Epithelial cell of prostate (primary cell): ENCODE measurements around the gene NOCT.
"Not testable (repeated sequence)": the region's sequence is repeated elsewhere in the genome, so short reads cannot be mapped to it uniquely, and the experiment has no call there.

ENCODE experiments used
- DNase-seq: peaks from one replicate; pipeline ENCODE4 v3.0.0-alpha.2; 2011; ENCODE audit warnings: low read depth, low spot score
- H3K27ac ChIP-seq: fragments of 450-650 bp; 2 replicates; pipeline ENCODE4 v1.5.1; 2017; ENCODE audit warnings: mild to moderate bottlenecking

Gene NOCT

DNA sequence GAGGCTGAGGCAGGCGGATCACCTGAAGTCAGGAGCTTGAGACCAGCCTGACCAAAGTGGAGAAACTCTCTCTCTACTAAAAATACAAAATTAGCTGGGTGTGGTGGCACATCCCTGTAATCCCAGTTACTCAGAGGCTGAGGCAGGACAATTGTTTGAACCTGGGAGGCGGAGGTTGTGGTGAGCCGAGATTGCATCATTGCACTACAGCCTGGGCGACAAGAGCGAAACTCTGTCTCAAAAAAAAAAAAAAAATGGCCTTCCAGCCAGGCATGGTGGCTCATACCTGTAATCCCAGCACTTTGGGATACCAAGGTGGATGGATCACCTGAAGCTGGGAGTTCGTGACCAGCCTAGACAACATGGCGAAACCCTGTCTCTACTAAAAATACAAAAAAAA, 7.3 kb upstream of the NOCT start:
- DNase-seq: not testable (repeated sequence)
- H3K27ac ChIP-seq: peak overlapping the region; percentile 54

DNA sequence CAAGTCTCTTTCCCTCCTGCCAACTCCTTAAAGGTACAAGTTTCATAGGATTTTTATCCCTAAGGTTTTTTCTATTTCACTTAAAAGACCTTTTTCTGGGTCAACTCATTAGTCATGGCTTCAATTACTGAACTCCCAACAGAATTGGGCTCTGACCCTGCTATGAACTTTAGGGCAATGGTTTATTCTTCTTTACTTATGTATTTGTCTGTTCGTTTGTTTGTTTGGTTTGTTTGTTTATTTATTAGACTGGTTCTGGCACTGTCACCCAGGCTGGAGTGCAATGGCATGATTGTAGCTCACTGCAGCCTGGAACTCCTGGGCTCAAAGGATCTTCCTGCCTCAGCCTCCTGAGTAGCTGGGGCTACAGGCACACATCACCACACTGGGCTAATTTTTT, 5.9 kb upstream of the NOCT start:
- H3K27ac ChIP-seq: no peak overlapping the region
- DNase-seq: no peak

DNA sequence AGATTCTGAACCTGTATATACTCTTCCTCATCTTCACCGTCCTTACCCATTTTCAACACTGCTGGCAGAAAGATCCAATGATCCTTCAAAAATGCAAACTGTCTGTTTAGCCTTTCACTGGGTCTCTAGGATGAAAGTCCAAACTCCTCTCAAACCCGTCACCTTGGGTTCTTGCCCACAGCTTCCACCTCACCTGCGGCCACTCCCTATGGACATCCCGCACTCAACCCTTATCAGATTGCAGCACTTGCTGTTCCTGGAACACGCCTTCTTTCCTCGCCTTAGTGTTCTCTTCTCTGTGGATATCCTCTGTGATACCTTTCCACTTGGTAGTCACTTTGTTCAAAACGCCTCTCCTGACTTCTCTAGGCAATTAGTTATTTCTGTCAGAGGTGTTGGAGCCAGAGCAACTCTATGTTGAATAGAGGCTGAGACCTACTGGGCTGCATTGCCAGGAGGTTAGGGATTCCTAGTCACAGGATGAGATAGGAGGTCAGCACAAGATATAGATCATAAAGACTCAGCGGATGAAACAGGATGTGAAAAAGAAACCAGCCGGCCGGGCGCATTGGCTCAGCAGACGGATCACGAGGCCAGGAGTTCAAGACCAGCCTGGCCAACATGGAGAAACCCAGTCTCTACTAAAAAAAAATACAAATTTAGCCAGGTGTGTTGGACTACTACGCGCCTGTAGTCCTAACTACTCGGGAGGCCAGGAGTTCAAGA, 4.2 kb upstream of the NOCT start:
- H3K27ac ChIP-seq: no peak overlapping the region
- no peak for DNase-seq

DNA sequence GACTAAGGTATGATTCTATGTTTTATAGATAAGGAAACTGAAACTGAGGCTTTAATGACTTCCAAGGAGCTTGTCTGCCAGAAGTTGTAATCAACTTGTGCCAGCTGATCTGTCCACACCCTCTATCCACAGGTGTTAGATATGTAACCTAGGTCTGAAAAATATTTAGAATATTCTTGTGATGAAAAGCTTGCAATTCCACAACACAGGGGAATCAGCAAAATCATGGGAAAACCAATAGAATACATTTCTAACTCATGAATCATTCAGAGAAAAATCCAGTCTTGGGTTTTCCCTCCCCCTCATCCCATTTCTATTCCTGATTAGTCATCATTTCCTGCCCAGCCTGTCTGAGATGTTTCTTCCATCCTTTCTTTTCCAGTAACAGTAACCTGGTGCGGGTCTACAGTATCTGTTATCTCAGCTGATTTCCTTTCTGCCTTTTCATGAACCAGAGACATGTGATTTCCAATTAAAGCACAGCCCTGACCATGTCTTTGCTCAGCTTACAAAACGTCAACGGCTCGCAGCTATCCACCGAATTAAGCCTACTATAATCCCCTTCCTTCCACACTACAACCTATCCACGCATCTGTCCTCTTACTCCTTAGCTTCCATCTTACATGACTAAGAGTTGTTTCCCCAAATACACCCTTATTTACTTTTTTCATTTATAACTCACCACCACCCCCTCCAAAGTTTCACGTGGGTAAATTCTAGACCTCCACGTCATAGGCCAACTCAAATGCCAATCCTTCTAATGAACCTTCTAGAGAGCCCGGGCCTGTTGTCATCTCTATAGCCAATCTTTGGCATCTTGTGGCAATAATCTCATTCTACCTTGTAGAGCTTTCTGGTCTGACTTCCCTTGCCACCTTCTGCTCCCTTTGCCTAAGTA, 961 bp upstream of the NOCT start:
- peak; percentile 84 for DNase-seq
- H3K27ac ChIP-seq: peak overlapping the region; percentile 96

DNA sequence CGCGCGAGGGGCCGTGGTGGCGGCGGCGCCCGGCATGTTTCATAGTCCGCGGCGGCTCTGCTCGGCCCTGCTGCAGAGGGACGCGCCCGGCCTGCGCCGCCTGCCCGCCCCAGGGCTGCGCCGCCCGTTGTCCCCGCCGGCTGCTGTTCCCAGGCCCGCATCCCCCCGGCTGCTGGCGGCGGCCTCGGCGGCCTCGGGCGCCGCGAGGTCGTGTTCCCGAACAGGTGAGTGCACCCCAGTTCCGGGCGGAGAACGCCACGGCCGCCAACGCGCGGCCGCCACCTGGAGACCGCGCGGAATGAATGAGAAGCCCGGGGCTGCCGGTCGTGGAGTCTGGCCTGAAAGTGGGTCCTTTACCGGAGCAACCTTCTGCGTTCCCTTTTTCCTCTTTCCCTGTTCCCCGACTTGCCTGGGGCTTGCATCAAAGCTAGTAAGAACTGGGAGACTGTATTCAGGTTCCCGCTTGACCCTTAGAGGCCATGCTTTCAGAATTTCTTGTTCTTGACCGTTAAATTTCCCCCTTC, 429 bp downstream of the NOCT start:
- peak overlapping the region; percentile 96 for H3K27ac ChIP-seq
- DNase-seq: no peak

DNA sequence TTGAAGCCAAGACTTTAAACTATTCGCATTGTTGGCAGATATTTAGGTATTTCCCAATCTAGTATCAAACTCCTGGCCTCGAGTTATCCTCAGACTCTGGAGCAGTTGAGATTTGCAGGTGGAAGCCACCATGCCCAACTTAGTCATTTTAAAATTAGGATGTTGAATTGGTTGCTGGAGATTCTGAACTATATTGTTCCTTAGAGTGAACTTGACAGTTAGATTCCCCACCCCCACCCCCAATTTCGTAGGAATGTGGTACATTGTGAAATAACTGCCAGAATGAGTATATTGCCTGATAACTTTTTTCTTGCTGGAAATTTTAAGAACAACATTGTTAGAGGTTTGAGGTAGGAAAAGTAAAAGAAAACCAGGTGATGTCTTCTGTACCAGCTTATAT, 2.3 kb downstream of the NOCT start:
- peak overlapping the region; percentile 18 for H3K27ac ChIP-seq
- no peak for DNase-seq

DNA sequence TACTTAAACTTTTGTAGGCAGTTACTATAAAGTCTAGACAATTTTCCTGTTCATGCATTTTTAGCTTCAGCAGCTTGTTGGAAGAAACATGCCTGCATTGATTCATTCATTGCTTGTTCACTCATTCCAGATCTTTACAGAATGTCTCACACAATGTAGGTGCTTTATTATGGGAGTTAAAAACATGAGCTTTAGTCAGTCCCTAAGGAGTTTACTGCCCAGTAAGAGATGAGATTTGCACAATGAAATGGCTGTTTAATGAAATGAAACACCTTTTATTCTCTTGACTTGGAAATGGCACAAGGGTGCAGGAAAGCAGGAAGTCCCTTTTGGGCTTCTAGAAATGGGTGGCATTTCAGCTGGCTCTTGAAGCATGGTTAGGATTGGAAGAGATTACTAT, 2.9 kb downstream of the NOCT start:
- no peak for DNase-seq
- H3K27ac ChIP-seq: peak overlapping the region; percentile 18

DNA sequence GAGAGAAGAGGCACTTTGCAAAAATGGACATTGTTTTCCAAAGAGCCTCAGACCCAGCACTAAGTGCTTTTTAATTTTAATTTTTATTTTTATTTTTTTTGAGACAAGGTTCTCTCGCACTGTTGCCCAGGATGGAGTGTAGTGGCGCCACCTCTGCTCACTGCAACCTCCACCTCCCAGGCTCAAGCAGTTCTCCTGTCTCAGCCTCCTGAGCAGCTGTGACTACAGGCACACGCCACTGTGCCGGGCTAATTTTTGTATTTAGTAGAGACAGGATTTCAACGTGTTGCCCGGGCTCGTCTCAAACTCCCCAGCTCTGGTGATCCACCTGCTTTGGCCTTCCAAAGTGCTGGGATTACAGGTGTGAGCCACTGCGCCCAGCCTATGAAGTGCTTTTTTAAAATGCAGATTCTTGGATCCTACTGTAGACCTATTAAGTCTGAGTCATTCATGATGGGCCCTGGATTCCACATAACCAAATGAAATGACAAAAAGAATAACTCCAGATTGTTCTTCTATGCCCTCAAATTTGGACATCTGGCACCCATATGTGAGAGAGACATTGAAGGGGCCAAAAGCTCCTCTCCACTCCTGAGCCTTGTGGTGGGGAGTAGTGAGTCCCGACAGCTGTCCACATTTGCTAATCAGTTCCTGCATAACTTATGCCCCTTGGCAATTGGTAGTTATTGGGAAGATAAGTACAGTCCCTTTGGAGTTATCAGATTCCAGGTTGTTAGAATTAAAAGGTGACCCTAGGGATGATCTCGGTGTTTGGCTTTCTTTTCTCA, 3.6 kb downstream of the NOCT start:
- H3K27ac ChIP-seq: no peak overlapping the region
- no peak for DNase-seq

DNA sequence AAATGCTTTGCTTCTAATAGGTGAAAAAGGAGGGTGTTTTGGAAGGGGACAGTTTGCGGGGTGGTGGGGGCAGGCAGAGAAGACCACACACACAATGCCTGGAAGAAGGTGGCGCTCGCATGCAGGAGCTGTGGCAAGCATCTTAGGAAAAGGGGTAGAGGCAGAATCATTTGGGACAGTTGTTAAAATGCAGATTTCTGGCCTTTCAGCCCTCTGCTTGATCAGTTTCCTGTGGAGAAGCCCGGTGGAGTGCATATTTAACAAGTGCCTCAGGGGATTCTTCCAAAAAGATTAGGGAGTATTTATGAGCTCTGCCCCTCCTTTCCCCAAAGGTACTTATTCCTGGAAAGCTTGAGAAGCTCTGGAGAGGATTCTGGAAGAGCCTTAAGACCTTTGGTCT, 4.8 kb downstream of the NOCT start:
- H3K27ac ChIP-seq: no peak overlapping the region
- DNase-seq: no peak

DNA sequence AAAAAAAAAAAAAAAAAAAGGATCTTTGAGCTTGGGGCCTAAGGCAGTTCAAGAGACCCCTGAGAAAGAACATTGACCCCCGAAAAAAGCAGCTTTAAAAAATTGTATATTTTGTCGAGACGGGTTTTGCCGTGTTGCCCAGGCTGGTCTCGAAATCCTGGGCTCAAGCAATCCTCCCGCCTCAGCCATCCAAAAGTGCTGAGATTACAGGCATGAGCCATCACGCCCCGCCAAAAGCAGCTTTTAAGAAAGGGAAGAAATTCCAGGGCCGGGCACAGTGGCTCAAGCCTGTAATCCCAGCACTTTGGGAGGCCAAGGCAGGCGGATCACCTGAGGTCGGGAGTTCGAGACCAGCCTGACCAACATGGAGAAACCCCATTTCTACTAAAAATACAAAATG, 5.5 kb downstream of the NOCT start:
- H3K27ac ChIP-seq, DNase-seq: not testable (repeated sequence)

DNA sequence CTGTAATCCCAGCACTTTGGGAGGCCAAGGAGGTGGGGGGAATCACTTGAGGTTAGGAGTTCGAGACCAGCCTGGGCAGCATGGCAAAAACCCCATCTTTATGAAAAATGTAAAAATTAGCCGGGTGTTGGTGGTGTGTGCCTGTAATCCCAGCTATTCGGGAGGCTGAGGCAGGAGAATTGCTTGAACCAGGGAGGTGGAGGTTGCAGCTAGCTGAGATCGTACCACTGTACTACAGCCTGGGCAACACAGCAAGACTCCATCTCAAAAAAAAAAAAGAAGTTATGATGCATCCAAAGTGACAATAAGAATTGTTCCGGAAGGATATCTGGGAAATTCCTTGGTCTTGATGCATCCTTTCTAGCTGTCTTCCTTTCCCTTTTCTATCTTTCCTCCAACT, 7.3 kb downstream of the NOCT start:
- no peak overlapping the region for H3K27ac ChIP-seq
- DNase-seq: no peak

DNA sequence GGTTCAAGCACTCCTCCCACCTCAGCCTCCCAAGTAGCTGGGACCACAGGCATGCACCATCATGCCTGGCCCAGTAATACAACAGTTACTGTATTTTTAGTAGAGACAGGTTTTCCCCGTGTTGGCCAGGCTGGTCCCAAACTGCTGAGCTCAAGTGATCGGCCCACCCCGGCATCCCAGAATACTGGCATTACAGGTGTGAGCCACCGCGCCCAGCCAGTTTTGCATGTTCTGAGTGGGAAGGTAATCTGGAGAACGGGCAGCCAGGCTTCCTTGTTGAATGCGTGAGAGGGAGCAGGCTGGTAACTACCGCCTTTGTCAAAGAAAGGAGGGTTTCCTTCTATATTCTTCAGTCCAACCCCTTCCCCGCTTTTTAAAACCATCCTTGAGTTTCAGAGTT, 9.1 kb downstream of the NOCT start:
- no peak for DNase-seq
- H3K27ac ChIP-seq: no peak overlapping the region

DNA sequence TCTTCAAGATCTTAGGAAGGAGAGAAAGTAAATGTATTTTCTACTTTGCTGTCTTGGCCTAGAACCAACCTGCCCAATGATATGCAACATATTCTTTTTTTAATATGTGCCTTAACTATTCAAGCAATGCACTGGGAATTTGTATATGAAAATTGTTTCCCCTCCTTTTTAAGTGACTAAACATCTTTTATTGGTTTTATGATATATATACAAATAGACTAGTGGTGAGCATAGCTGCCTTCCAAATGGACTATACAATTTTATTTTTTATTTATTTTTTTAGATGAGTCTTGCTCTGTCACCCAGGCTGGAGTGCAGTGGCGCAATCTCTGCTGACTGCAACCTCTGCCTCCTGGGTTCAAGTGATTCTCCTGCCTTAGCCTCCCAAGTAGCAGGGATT, 10.3 kb downstream of the NOCT start:
- no peak for DNase-seq
- no peak overlapping the region for H3K27ac ChIP-seq

DNA sequence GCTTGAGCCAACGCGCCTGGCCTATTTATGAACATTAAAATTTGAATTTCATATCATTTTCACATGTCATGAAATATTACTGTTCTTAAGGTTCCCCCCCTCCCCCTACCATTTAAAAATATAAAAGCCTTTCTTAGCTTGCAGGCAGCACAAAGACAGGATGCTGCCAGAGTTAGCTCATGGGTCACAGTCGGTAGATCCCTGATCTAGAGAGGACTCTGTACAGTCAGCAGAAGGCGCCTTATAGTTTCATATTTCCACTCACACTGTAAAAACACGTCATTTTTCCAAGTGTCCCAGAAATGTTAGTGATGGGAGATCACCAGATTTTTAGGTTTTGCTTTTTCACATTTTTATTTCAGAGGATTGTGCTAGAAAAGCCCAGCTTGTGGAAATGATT, 12.2 kb downstream of the NOCT start:
- DNase-seq: no peak
- no peak overlapping the region for H3K27ac ChIP-seq

DNA sequence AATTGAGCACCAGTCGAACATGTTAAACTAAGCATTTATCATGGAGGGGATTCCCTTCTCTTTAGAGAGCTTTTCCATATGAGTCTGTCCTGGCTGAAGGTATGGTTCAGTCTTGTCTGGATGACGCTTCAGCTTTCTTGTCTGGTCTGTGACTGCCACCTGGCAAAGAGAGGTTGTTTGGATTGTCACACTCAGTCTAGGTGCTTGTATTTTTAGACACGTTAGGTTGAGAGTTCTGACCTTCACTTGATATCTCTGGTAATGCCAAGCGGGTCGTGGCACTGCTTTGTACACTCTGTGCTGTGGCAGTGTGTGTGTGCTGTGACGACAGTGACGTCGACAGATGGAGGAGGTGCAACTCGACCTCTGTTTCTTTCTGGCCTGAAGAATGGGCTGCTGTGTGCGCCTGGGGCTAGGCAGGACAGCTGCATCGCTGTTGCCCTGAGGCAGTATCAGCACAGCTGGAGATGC, 12.6 kb downstream of the NOCT start:
- H3K27ac ChIP-seq: no peak overlapping the region

DNA sequence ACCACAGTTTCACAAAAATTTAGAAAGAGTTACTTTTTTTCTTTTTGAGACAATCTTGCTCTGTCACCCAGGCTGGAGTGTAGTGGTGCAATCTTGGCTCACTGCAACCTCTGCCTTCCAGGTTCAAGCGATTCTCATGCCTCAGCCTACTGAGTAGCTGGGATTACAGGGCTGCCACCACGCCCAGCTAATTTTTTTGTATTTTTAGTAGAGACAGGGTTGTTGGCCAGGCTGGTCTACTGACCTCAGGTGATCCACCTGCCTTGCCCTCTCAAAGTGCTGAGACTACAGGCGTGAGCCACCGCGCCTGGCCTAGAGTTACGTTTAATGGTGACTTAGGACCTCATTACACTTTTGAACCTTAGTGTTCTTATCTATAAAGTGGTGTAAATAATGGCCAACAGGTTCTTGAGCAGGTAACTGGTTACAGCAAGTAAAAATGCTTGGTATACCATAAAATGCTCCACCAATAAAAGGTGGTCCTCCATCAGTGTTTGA, 14.3 kb downstream of the NOCT start:
- not testable (repeated sequence) for H3K27ac ChIP-seq, DNase-seq

More for the DNA sequence above, 12.6 kb downstream of the NOCT start:
- no peak for DNase-seq

DNA sequence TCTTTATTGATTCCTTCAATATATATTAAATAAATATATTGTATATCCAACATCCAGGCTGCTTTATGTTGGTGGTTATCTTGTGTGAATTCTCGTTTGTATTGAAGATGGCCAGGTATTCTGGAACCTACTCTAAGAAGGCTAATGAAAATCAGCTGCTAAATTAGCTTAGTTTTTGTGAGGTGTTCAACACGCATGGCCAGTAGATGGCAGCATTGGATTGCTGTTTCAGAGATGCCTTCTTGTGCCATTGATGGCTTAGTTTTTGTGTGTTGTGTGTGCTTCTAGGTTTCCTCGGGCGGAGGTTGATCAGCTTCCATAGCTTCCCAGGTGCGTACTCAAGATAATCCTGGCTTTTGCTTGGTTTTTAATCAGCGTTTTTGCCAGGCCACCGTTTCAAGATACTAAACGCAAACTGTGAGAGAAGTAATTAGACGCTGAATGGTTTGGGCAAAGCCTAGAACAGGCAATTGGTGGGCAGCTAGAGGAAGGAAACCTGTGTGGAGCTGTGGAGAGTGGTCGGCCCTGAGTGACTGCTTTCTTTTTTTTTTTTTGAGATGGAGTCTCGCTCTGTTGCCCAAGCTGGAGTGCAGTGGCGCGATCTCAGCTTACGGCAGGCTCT, 15.1 kb downstream of the NOCT start:
- no peak overlapping the region for H3K27ac ChIP-seq
- peak; percentile 10 for DNase-seq

DNA sequence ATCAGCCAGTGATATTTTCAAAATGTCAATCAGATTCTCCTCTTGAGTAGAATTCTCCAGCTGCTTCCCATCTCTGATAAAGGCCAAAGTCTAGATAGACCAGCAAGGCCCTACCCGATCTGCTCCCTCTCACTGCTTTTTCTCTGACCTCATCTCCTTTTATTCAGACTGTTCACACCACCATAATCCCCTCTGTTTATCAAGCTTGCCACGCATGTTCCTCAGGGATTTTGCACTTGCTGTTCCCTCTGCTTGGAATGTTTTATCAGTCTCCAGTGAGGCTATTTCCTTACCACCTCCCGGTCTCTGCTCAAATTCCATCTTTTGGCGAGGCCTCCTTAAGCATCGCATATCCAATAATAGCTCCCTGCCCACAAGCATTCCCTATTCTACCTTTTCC, 20.1 kb downstream of the NOCT start:
- H3K27ac ChIP-seq: no peak overlapping the region
- DNase-seq: no peak

DNA sequence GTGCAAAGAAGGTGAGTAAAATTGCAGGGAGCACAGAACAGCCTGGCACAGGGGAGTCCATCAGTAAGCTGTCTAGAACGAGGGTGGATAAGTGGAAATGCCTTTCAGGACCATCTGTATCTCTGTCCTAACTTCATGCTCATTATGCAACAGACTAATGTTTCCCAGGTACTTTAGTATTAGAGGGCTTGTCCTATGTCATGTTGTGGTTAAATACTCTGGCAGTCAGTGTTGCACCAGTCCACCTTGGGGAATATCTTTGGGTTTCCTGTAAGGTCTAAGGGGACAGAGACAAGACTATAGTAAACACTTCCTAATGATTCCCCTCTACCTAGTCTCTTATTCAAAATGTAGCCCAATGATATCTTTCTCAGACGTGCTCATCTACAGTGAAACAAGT, 21.3 kb downstream of the NOCT start:
- no peak overlapping the region for H3K27ac ChIP-seq
- DNase-seq: no peak
